Activated CD4-positive, alpha-beta T cell treated with anti-CD3 and anti-CD28 coated beads, Interleukin-10, Interleukin-2, amounts not matched to agents 100 ng/mL and 50 ng/mL, durations not matched to agents 16 hours and 8 hours (primary cell): Measurements from ENCODE around the gene TNK2.
"Not testable (repeated sequence)": the region's sequence is repeated elsewhere in the genome, so short reads cannot be mapped to it uniquely, and the experiment has no call there.

Experiments
- DNase-seq: peaks from one replicate; pipeline ENCODE4 v3.0.0-alpha.2; 2020

The TNK2 gene

DNA sequence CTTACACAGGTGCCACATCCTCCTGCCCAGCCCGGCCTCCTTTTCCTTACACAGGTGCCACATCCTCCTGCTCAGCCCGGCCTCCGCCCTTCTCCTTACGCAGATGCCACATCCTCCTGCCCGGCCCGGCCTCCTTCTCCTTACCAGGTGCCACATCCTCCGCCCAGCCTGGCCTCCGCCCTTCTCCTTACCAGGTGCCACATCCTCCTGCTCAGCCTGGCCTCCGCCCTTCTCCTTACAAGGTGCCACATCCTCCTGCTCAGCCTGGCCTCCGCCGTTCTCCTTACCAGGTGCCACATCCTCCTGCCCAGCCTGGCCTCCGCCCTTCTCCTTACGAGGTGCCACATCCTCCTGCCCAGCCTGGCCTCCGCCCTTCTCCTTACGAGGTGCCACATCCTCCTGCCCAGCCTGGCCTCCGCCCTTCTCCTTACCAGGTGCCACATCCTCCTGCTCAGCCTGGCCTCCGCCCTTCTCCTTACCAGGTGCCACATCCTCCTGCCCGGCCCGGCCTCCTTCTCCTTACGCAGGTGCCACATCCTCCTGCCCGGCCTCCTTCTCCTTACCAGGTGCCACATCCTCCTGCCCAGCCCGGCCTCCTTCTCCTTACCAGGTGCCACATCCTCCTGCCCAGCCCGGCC lies 92.0 kb downstream of the TNK2 start:
- not testable (repeated sequence) for DNase-seq

DNA sequence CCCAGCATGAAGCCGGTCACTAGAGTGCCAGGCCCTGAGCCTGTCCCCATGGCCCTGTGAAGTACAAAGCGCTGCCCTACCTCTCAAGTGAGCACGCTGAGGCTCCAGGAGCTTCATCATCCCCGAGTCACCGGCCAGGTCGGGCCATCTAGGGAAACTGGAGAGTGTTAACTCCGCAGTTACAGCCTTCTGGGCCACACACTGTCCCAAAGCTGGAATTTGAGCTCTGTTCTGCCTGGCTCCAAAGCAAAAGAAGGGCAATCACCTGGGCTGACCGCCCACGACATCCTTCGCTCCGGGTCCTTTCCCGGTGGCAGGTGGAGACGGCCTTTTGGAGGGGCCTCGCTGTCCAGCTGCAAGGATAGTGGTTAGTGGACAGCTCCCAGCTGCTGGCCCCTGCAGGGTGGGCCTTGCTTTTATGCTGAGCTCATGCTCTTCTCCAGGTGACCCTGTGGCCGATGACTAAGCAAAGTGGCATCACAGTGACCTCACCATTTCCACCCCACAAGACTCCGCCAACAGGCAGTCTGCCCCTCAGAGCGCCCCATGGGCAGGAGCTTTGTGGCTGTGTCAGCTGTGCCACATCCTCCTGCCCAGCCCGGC lies 93.1 kb downstream of the TNK2 start:
- peak; percentile 60 for DNase-seq

GRCh38 chr3:195813916-195814640 lies 94.3 kb downstream of the TNK2 start:
- DNase-seq = no peak
